ENCODE data around the gene MTHFR.

DNA sequence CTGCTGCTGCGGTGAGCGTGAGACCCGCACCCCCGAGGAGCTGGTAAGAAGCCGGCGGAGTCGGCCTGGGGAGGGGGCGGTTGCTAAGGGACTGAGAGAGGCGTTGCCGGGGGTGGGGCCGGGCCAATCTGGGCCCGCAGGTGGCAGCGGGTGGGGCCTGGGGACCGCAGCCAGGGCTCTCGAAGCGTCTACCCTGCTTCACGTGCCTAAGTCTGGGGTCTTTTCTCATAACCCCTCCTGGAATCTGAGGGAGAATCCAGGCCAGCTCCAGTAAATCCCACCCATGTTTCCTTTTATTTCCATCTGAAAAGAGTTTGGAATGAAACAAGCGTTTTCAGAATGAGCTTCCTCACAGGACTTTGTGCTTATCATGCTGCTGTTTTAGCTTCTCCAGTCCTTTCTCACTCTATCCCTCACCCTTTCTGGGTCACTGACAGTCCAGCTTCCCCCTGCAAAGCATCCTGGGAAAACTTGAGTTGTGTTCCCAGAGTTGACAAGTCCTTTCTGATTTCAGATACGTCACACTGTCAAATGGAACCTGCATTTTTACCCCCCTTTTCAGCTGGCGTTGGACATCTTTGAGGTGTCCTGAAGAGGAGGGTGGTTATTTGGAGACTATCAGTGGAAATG lies 658 bp upstream of the MTHFR start:
- TF ChIP-seq GATA2 (IDR thresholded peaks at IDR 0.05; ENCODE audit: low read depth, low read length) = no peak
- TF ChIP-seq GATA3 (IDR thresholded peaks at IDR 0.05; ENCODE audit: low read depth, low read length) = no peak
